Spinal cord (tissue), 10 donors: Measurements from ENCODE around the gene HTR7. TPM values are rescaled to one million over a fixed set of nuclear protein-coding genes. Genes with fewer than 3 reads are reported as not detected.
"Not testable (repeated sequence)": the region's sequence is repeated elsewhere in the genome, so short reads cannot be mapped to it uniquely, and the experiment has no call there.

Source experiments
- DNase-seq, 6 donors: peaks; one replicate each; pipeline versions ENCODE4 v3.0.0 to v3.0.0-alpha.2; 2013 to 2015; ENCODE audit warnings: low spot score in 6 of 6, low read depth in 4 of 6
- H3K27ac ChIP-seq: one replicate; pipeline ENCODE4 v1.5.1; 2013; ENCODE audit warnings: low read depth, low read length, control low read depth
- H3K27me3 ChIP-seq: one replicate; pipeline ENCODE4 v1.6.1; 2013; ENCODE audit warnings: low read length; ENCODE audit not compliant: control insufficient read depth, insufficient read depth
- H3K36me3 ChIP-seq: one replicate; pipeline ENCODE4 v1.6.1; 2013; ENCODE audit warnings: low read length; ENCODE audit not compliant: control insufficient read depth, insufficient read depth
- H3K4me1 ChIP-seq: one replicate; pipeline ENCODE4 v1.6.1; 2013; ENCODE audit warnings: low read length; ENCODE audit not compliant: control insufficient read depth, insufficient read depth
- H3K4me3 ChIP-seq: one replicate; pipeline ENCODE4 v1.5.1; 2013; ENCODE audit warnings: low read depth, low read length, control low read depth
- H3K9me3 ChIP-seq: one replicate; pipeline ENCODE4 v1.6.1; 2013; ENCODE audit warnings: low read length; ENCODE audit not compliant: control insufficient read depth, insufficient read depth
- WGBS: methylation state at CpG from one replicate; pipeline ENCODE4 v1.1.5; 2013; ENCODE audit warnings: missing lambda C conversion rate; ENCODE audit not compliant: insufficient coverage; 5-methylcytosine and 5-hydroxymethylcytosine counted together
- polyA plus RNA-seq, 2 donors: library from polyadenylated mRNA; unstranded; fragments of 120-200 nt; gene quantifications; one replicate each; pipeline ENCODE4 v1.2.1, GENCODE V29; 2013; ENCODE audit not compliant: insufficient read length in 2 of 2
- total RNA-seq, 2 donors: library from RNA; depleted of rRNA in 1 of 2; stranded (reverse); fragments of 120-200 nt in 1 of 2; fragments of >200 nt in 1 of 2; gene quantifications; one replicate each; pipeline versions ENCODE4 v1.2.3 to v1.2.4, GENCODE V29; 2013 to 2014
- donor health status: healthy.

The HTR7 gene
- total and polyA plus RNA-seq, 4 donors, result 3.0 to 12.4 (median 7.7) TPM

- Histone ChIP-seq H3K36me3 (peaks cover 18% of the 10 kb centered on the region), H3K27ac (no peak overlapping the region), H3K9me3 (no peaks in the 10 kb centered on the region), H3K27me3 (no peaks in the 10 kb centered on the region), H3K4me1 (no peaks in the 10 kb centered on the region), H3K4me3 (no peak overlapping the region)
- WGBS, result no CpG with 5 or more reads among the region's 1 CpG
- no peak for DNase-seq
These were observed 27.3 kb upstream of the HTR7 start for GRCh38 chr10:90885176-90885575.

DNA sequence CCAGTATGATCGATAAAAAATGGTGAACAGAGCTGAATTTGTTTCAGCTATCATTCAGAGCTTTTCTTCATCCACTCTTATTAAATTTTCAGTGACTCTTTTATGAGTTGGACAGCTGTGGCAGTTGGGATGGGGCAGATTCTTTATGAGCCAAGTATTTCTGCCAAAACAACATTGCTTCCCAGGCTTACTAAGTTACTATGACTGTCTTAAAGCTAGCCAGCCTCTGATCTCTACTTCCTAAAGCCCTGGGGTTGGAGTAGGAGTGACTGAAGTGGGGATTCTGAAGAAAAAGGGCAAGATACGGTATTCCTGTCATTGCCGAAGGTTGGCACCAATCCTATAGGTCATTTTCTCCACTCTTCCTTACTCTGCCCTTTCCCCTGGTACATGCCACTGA is 26.6 kb upstream of the HTR7 start:
- no peaks in the 10 kb centered on the region for H3K9me3 ChIP-seq
- WGBS, result no CpG with 5 or more reads among the region's 3 CpGs
- H3K27me3 ChIP-seq, result no peaks in the 10 kb centered on the region
- no peak overlapping the region for H3K27ac ChIP-seq
- DNase-seq, result peak in 2 of 6 donors; percentile 11 to 55
- no peaks in the 10 kb centered on the region for H3K4me1 ChIP-seq
- H3K36me3 ChIP-seq, result peaks cover 18% of the 10 kb centered on the region
- H3K4me3 ChIP-seq, result no peak overlapping the region

- not testable (repeated sequence) for H3K27me3 ChIP-seq, H3K27ac ChIP-seq, H3K4me1 ChIP-seq, H3K4me3 ChIP-seq, H3K9me3 ChIP-seq
- peak in 2 of 6 donors; percentile 62 to 79 for DNase-seq
- 93% methylated on average over 5 of the region's 8 CpGs for WGBS
- peaks cover 17% of the 10 kb centered on the region for H3K36me3 ChIP-seq
These were observed 22.4 kb upstream of the HTR7 start for GRCh38 chr10:90880059-90880719.

DNA sequence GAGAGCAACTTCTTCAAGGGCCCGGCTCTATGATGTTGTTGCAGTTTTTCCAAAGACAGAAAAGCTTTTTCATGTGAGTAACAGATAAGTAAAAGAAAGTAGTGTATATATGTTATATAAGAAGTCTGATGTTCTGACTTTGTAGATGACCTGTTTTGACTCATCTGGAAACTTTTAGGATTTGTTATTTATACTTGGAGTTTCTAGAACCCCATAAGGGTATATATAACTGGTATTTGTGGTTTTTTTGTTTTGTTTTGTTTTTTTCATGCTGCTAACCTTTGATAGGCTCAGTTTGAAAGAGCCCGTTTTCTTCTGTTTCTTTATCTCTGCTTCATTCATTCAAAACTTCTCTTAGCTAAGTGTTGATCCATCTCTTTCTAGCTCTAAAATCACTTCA is 21.2 kb upstream of the HTR7 start:
- H3K36me3 ChIP-seq, result peaks cover 17% of the 10 kb centered on the region
- no peaks in the 10 kb centered on the region for H3K9me3 ChIP-seq
- no peak overlapping the region for H3K4me3 ChIP-seq
- no CpG with 5 or more reads among the region's 2 CpGs for WGBS
- H3K27me3 ChIP-seq, result no peaks in the 10 kb centered on the region
- DNase-seq, result no peak
- H3K4me1 ChIP-seq, result no peaks in the 10 kb centered on the region
- no peak overlapping the region for H3K27ac ChIP-seq

DNA sequence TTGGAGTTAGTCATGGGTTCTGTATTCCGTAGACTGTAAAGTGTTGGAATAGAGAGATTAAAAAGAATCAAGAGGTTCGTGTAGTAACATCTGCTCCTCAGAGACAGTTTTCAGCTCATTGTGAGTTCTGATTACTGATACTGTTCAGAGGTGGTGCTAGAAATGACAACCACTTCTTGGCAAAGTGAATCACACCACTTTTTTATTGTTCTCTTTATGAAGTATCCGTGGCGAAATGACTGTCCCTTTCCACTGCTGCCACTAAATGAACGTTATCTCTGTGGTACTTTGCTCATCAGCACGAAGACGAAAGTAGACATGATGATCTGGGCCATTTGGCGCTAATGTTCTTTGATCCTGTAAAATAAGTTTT is 14.8 kb upstream of the HTR7 start:
- peak overlapping the region; percentile 90 for H3K4me3 ChIP-seq
- H3K27me3 ChIP-seq, result peaks cover 4% of the 10 kb centered on the region
- no peak for DNase-seq
- H3K36me3 ChIP-seq, result peaks cover 7% of the 10 kb centered on the region
- WGBS, result 23% methylated on average over 6 of the region's 8 CpGs
- H3K27ac ChIP-seq, result no peak overlapping the region
- no peaks in the 10 kb centered on the region for H3K9me3 ChIP-seq
- no peaks in the 10 kb centered on the region for H3K4me1 ChIP-seq

DNA sequence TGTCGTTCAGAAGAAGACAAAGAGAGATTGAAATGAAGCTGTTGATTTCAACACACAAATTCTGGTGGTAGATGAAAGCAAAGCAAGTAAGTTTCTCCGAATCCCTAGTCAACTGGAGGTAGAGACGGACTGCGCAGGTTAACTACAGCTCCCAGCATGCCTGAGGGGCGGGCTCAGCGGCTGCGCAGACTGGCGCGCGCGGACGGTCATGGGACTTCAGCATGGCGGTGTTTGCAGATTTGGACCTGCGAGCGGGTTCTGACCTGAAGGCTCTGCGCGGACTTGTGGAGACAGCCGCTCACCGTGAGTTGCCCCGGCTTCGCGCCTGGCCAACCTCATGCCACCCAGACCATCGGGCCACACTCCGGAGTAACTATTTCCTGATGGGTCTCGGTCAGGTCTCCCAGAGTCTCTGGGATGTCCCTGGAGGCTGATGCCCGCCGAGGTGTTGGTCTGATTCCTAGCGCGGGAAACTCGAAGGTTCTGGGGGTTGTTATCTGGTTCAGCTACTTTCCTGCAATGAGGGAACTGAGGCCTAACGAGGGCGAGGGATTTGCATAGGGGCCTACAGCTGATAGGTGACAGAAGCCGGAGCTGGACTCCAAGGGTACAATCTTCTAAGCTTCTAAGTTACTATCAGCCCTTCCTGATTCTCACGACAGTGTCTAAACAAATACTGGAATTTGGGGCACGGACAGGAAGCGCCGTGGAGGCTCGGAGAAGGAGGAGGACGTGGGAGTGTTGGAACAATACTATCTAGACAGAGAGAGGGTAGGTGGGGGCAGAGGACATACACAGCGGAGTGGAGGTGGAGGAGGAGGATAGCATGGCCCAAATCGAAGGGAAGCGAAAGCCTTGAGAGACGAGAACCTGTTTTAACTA is 14.2 kb upstream of the HTR7 start, which contains the start of gene RPP30:
TSS of gene RPP30 (plus strand) at position 209 of the 882 bp plus-strand sequence. CDS start at position 222, 13 bp downstream.
- no peaks in the 10 kb centered on the region for H3K4me1 ChIP-seq
- H3K27me3 ChIP-seq, result peaks cover 4% of the 10 kb centered on the region
- H3K27ac ChIP-seq, result peak within 1 kb of the TSS; percentile 17
- H3K4me3 ChIP-seq, result peak within 1 kb of the TSS; percentile 90
- H3K36me3 ChIP-seq, result peaks cover 4% of the 10 kb centered on the region
- peak in 5 of 6 donors; percentile 65 to 96 (median 85) for DNase-seq
- WGBS, result 0% methylated on average over 41 of the region's 43 CpGs
- H3K9me3 ChIP-seq, result no peaks in the 10 kb centered on the region

- Histone ChIP-seq H3K4me1 (no peaks in the 10 kb centered on the region), H3K27ac (peak overlapping the region; percentile 17), H3K36me3 (no peaks in the 10 kb centered on the region), H3K27me3 (peaks cover 4% of the 10 kb centered on the region), H3K9me3 (no peaks in the 10 kb centered on the region), H3K4me3 (peak overlapping the region; percentile 90)
- DNase-seq, result peak; percentile 63 to 97 (median 86)
- 2% methylated on average over 5 of the region's 14 CpGs for WGBS
These were observed 13.5 kb upstream of the HTR7 start for GRCh38 chr10:90871279-90871765.

GRCh38 chr10:90866050-90866598 is 8.3 kb upstream of the HTR7 start:
- Histone ChIP-seq H3K9me3 (no peaks in the 10 kb centered on the region), H3K27ac (no peak overlapping the region)
- WGBS, result 90% methylated on average over 4 of the region's 4 CpGs

GRCh38 chr10:90865401-90865800 is 7.6 kb upstream of the HTR7 start:
- Histone ChIP-seq H3K9me3 (no peaks in the 10 kb centered on the region), H3K4me1 (no peaks in the 10 kb centered on the region), H3K4me3 (no peak overlapping the region), H3K27ac (no peak overlapping the region), H3K27me3 (peaks cover 11% of the 10 kb centered on the region), H3K36me3 (no peaks in the 10 kb centered on the region)
- 64% methylated on average over 2 of the region's 3 CpGs for WGBS
- peak in 2 of 6 donors; percentile 34 to 67 for DNase-seq

More at GRCh38 chr10:90866050-90866598, 8.3 kb upstream of the HTR7 start:
- H3K4me1 ChIP-seq, result no peaks in the 10 kb centered on the region
- H3K4me3 ChIP-seq, result no peak overlapping the region
- H3K36me3 ChIP-seq, result no peaks in the 10 kb centered on the region
- no peak for DNase-seq
- peaks cover 6% of the 10 kb centered on the region for H3K27me3 ChIP-seq
